ENCODE results near the gene NUDCD3.

DNA sequence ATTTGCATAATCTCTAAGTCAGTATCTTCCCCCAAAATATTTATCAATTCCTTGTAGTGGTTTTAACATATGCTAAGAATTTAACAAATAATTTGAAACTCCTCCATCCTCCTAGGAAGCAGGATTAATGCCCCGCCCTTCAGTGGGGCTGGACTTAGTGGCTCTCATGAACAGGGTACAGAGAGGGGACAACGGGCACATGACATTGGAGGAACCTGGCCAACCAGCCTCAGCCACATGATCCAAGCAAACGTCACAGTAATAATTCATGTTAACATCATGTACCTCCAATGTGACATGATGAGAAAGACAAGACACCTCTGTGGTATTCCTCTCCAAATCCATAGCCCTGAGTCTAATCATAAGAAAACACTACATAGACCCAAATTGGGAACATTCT, 50.5 kb downstream of the NUDCD3 start:
- no peak for TF ChIP-seq EP300 (IDR thresholded peaks at IDR 0.05)
- TF ChIP-seq, protein P1, sequence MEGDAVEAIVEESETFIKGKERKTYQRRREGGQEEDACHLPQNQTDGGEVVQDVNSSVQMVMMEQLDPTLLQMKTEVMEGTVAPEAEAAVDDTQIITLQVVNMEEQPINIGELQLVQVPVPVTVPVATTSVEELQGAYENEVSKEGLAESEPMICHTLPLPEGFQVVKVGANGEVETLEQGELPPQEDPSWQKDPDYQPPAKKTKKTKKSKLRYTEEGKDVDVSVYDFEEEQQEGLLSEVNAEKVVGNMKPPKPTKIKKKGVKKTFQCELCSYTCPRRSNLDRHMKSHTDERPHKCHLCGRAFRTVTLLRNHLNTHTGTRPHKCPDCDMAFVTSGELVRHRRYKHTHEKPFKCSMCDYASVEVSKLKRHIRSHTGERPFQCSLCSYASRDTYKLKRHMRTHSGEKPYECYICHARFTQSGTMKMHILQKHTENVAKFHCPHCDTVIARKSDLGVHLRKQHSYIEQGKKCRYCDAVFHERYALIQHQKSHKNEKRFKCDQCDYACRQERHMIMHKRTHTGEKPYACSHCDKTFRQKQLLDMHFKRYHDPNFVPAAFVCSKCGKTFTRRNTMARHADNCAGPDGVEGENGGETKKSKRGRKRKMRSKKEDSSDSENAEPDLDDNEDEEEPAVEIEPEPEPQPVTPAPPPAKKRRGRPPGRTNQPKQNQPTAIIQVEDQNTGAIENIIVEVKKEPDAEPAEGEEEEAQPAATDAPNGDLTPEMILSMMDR (IDR thresholded peaks at IDR 0.05): no peak
